ENCODE measurements around the gene SNRPD3.

The SNRPD3 gene

GRCh38 chr22:24536089-24536488 lies 19.7 kb upstream of the SNRPD3 start:
- TF ChIP-seq, protein P1, sequence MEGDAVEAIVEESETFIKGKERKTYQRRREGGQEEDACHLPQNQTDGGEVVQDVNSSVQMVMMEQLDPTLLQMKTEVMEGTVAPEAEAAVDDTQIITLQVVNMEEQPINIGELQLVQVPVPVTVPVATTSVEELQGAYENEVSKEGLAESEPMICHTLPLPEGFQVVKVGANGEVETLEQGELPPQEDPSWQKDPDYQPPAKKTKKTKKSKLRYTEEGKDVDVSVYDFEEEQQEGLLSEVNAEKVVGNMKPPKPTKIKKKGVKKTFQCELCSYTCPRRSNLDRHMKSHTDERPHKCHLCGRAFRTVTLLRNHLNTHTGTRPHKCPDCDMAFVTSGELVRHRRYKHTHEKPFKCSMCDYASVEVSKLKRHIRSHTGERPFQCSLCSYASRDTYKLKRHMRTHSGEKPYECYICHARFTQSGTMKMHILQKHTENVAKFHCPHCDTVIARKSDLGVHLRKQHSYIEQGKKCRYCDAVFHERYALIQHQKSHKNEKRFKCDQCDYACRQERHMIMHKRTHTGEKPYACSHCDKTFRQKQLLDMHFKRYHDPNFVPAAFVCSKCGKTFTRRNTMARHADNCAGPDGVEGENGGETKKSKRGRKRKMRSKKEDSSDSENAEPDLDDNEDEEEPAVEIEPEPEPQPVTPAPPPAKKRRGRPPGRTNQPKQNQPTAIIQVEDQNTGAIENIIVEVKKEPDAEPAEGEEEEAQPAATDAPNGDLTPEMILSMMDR (IDR thresholded peaks at IDR 0.05; ENCODE audit: low read depth, low read length) = no peak
- no peak for DNase-seq (ENCODE audit: extremely low read depth, low read depth)

- DNase-seq (ENCODE audit: extremely low read depth, low read depth) = no peak
- TF ChIP-seq, protein P1 (IDR thresholded peaks at IDR 0.05; ENCODE audit: low read depth, low read length) = no peak
Measured at GRCh38 chr22:24540470-24540869, 15.3 kb upstream of the SNRPD3 start.

DNA sequence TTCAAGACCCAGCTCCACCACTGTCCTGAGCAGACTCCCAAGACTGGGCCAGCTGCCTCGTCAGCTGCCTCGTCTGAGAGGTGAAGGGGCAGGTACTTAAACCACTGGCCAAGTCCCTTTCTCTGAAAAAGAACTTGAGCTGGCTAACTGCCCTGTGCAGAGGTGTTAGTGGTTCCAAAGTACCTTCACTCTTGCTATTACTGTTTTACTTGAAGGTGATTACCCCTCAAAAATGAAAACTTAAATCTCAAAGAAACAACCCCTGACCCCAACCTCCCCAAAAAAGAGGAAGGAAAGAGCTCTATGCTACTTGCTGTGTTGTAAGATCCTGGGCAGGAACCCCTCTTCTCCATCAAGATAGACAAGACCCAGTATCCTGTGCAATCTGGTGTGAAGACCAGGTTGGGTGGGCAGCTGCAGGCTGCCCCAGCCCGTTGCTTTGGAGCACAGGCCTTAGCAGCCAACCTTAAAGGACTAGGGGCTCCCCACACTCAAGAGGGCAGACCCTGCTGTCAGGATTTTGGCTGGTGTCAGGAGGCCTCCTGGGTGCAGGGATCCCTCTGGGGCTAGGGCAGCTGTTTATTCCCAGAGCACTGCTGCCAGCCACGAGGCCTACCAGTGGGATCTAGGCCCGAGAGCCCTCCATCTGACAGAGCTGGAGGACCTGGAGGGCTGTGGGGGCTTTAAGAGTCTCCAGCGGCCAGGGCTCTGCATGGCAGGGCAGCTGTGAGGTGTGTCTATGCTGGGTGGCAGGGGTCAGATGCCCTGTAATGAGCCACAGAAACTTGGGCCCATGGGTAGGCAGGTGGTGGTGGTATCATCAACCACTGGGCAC lies 13.9 kb upstream of the SNRPD3 start:
- DNase-seq (ENCODE audit: extremely low read depth, low read depth) = no peak
- TF ChIP-seq, protein P1 (IDR thresholded peaks at IDR 0.05; ENCODE audit: low read depth, low read length) = no peak

DNA sequence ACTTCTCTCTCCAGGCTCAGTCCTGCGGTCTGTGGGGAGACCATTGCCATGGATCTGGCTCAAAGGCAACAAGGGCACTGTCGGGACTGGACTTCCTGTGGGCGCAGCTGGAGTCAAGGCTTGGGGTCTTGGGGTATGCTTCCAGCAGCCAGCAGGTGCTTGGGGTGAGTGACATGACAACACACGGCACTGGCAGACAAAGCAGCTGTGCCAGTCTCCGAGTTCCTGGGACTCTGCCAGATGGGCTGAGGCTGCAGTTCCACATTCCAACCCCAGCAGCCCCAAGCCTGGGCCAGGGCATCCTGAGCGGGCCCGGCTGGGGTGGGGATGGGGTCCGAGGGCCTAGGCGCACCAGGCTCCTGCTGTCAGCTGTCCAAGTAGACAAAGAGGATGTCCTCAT lies 13.2 kb upstream of the SNRPD3 start:
- TF ChIP-seq, protein P1 (IDR thresholded peaks at IDR 0.05; ENCODE audit: low read depth, low read length) = no peak
- DNase-seq (ENCODE audit: extremely low read depth, low read depth) = no peak

DNA sequence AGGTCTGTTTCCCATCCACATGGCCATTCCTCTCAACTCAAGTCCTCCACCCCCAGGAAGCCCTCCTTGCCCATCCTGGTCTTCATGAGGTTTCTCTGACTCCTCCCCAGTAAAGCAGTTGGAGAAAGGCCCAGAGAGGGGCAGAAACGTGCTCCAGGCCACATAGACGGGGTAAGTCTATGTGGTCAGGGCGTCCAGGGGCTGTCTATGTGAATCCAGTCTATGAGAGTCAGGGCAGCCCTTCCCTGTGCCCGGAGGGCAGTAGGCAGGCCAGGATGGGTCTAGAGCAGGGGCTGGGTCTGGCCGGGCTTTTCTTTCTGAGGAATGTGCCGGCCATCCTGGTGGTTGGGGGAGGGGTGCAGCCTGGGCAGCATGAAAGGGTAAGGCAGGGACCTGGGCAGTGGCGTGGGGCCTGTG lies 12.6 kb upstream of the SNRPD3 start:
- TF ChIP-seq, protein P1 (IDR thresholded peaks at IDR 0.05; ENCODE audit: low read depth, low read length) = no peak

GRCh38 chr22:24543679-24544243 lies 12.0 kb upstream of the SNRPD3 start:
- TF ChIP-seq, protein P1 (IDR thresholded peaks at IDR 0.05; ENCODE audit: low read depth, low read length) = no peak
- no peak for DNase-seq (ENCODE audit: extremely low read depth, low read depth)

More for the DNA sequence above, 12.6 kb upstream of the SNRPD3 start:
- no peak for DNase-seq (ENCODE audit: extremely low read depth, low read depth)

GRCh38 chr22:24548812-24549211 lies 7.0 kb upstream of the SNRPD3 start:
- no peak for DNase-seq (ENCODE audit: extremely low read depth, low read depth)
- TF ChIP-seq, protein P1 (IDR thresholded peaks at IDR 0.05; ENCODE audit: low read depth, low read length) = no peak

All from AG09319 (cell line).